Colonic mucosa (tissue), 4 donors: Measurements from ENCODE around the gene NPFFR1. TPM values are rescaled to one million over a fixed set of nuclear protein-coding genes. Genes with fewer than 3 reads are reported as not detected.
"Not testable (repeated sequence)": the region's sequence is repeated elsewhere in the genome, so short reads cannot be mapped to it uniquely, and the experiment has no call there.

Source experiments
- DNase-seq: peaks from one replicate; pipeline ENCODE4 v3.0.0-alpha.2; 2020
- H3K27ac ChIP-seq: fragments of 200-600 bp; one replicate; pipeline ENCODE4 v1.8.0; 2021
- H3K27me3 ChIP-seq: fragments of 200-600 bp; one replicate; pipeline ENCODE4 v1.8.0; 2021
- H3K36me3 ChIP-seq: fragments of 200-600 bp; one replicate; pipeline ENCODE4 v1.8.0; 2021
- H3K4me1 ChIP-seq: fragments of 200-600 bp; one replicate; pipeline ENCODE4 v1.8.0; 2021; ENCODE audit warnings: mild to moderate bottlenecking
- H3K4me3 ChIP-seq: fragments of 200-600 bp; one replicate; pipeline ENCODE4 v1.8.0; 2021
- H3K9ac ChIP-seq, 2 donors: one replicate each; pipeline ENCODE4 v1.7.0; 2013; ENCODE audit warnings: control low read depth in 2 of 2, low read depth in 2 of 2, low read length in 2 of 2
- H3K9me3 ChIP-seq: fragments of 200-600 bp; one replicate; pipeline ENCODE4 v1.8.0; 2021
- intact Hi-C: fragments of 100-400 bp; cut with DNase I; formaldehyde crosslinking; loops from one replicate; pipeline ENCODE4 v1.14.1; 2022
- total RNA-seq, 2 donors: library from RNA; stranded (reverse); fragmentation: NEBNext Ultra II Directional in 1 of 2; extraction: Animal tissue kit (Norgen Biotek cat#: 25700) in 1 of 2; gene quantifications; one replicate each; pipeline ENCODE4 v1.2.1, GENCODE V29; 2021
- TF ChIP-seq, protein P1 (sequence below): fragments of 200-600 bp; IDR thresholded peaks from one replicate; pipeline ENCODE4 v1.8.0; 2022; ENCODE audit warnings: antibody characterized with exemption, mild to moderate bottlenecking
- donor health status: healthy.
- donor health status: DM: no; HTN: no; CAD: no.
- donor health status: DM: no; HTN: no; CAD: no.

NPFFR1 gene
- total RNA-seq, 2 donors from 2014 or later = 0.07 to 0.08 TPM

DNA sequence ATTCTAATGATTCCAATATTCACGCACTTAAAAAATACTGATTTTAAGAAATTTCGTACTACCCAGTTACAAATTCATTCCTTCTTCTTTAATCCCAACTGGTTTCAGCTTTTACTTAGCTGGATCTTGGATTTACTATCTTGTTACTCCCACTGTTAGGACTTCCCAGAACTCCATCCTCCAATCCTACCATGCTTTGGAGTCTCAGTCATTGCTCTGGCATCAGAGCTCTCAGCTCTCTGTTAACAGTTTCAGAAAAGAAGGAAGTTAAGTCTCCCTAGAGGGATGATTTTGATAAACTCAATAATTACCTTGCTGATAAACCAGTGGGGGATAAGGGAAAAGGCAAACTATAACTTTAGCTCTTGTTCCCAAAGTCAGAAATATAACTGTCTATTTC lies 60.1 kb downstream of the NPFFR1 start:
- H3K4me3 ChIP-seq = no peak overlapping the region
- H3K27ac ChIP-seq = no peak overlapping the region
- DNase-seq = no peak
- H3K36me3 ChIP-seq = no peaks in the 10 kb centered on the region
- H3K4me1 ChIP-seq = peaks cover 4% of the 10 kb centered on the region
- H3K27me3 ChIP-seq = no peaks in the 10 kb centered on the region
- no peak overlapping the region for H3K9ac ChIP-seq
- H3K9me3 ChIP-seq = no peaks in the 10 kb centered on the region
- TF ChIP-seq, protein P1, sequence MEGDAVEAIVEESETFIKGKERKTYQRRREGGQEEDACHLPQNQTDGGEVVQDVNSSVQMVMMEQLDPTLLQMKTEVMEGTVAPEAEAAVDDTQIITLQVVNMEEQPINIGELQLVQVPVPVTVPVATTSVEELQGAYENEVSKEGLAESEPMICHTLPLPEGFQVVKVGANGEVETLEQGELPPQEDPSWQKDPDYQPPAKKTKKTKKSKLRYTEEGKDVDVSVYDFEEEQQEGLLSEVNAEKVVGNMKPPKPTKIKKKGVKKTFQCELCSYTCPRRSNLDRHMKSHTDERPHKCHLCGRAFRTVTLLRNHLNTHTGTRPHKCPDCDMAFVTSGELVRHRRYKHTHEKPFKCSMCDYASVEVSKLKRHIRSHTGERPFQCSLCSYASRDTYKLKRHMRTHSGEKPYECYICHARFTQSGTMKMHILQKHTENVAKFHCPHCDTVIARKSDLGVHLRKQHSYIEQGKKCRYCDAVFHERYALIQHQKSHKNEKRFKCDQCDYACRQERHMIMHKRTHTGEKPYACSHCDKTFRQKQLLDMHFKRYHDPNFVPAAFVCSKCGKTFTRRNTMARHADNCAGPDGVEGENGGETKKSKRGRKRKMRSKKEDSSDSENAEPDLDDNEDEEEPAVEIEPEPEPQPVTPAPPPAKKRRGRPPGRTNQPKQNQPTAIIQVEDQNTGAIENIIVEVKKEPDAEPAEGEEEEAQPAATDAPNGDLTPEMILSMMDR = no peak
- intact Hi-C loops = loop anchor here (2.0 kb wide), 1 partner anchor 139 kb away; no protein-coding TSS in a partner anchor

DNA sequence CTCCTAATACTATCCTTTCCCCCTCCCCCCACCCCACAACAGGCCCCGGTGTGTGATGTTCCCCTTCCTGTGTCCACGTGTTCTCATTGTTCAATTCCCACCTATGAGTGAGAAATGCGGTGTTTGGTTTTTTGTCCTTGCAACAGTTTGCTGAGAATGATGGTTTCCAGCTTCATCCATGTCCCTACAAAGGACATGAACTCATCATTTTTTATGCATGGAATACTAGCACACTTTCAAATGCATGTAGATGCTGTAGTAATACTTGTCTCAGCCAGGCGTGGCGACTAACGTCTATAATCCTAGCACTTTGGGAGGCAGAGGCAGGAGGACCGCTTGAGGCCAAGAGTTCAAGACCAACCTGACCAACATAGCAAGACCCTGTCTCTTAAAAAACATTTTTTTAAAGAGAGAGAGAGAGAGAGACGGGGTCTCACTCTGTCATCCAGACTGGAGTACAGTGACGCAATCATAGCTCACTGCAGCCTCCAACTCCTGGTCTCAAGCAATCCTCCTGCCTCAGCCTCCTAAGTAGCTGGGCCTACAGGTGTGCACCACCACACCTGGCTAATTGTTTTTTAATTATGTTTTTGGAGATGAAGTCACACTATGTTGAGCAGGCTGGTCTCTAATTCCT lies 60.9 kb downstream of the NPFFR1 start:
- H3K4me1 ChIP-seq, DNase-seq, H3K27ac ChIP-seq, H3K9ac ChIP-seq, H3K27me3 ChIP-seq, H3K36me3 ChIP-seq, H3K9me3 ChIP-seq, H3K4me3 ChIP-seq: not testable (repeated sequence)
- intact Hi-C loops = loop anchor here (2.0 kb wide), 1 partner anchor 140 kb away; no protein-coding TSS in a partner anchor

DNA sequence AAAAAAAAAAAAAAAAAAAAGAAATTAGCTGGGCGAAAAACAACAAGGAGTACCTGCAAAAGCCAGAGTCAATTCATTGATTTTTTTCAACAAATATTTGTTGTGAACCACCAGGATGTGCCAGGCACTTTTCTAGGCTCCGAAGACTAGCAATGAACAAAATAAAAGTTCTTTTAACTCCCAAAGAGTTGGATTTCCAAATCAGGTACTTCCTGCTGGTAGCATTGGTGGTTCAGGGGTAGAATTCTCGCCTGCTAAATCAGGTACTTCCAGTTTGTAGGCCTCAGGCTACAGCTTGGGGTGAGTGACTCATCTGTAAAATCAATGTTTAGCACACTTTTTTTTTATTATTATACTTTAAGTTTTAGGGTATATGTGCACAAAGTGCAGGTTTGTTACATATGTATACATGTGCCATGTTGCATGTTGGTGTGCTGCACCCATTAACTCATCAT lies 61.4 kb downstream of the NPFFR1 start:
- TF ChIP-seq, protein P1 = no peak
- Histone ChIP-seq H3K9ac (no peak overlapping the region), H3K36me3 (no peaks in the 10 kb centered on the region), H3K27ac (no peak overlapping the region), H3K4me1 (peaks cover 4% of the 10 kb centered on the region), H3K9me3 (no peaks in the 10 kb centered on the region), H3K4me3 (no peak overlapping the region), H3K27me3 (no peaks in the 10 kb centered on the region)
- intact Hi-C loops = loop anchor here (2.0 kb wide), 1 partner anchor 140 kb away; no protein-coding TSS in a partner anchor
- no peak for DNase-seq

DNA sequence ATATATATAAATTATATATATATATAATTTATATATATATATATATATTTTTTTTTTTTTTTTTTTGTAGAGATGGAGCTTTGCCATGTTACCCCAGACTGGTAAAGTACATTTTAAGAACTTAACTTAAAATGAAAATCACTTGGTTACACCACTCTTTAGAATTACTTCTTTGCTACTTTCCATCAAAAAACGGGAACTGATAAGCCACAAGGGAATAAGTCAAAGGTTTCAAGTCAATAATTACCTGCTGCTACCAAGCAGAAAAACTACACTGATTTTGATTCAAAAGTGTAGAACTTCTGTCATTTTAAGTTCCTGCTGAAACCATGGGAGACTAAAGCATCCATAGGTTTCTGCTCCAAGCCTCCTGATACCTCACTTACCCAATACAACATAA lies 62.8 kb downstream of the NPFFR1 start:
- H3K4me3 ChIP-seq = no peak overlapping the region
- TF ChIP-seq, protein P1 = no peak
- H3K9ac ChIP-seq = no peak overlapping the region
- DNase-seq = no peak
- intact Hi-C loops = no loop called here
- H3K27ac ChIP-seq = no peak overlapping the region
- H3K36me3 ChIP-seq = no peaks in the 10 kb centered on the region
- peaks cover 4% of the 10 kb centered on the region for H3K4me1 ChIP-seq
- H3K9me3 ChIP-seq = no peaks in the 10 kb centered on the region
- no peaks in the 10 kb centered on the region for H3K27me3 ChIP-seq

DNA sequence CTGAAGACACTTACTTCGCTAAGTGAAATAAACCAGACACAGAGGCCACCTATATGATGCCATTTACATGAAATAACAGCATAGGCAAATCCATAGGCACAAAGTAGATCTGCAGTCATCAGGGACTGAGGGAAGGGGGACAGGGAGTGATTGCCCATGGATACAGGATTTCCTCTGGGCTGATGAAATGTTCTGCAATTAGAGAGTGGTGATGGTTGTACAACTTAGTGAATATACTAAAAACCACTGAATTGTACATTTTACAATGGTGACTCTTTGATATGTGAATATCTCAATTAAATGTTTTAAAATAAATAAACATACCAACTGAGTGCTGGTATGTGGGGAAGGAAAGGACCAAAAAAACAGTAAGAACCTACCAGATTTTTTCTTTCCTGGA lies 70.9 kb downstream of the NPFFR1 start:
- H3K36me3 ChIP-seq = no peaks in the 10 kb centered on the region
- intact Hi-C loops = no loop called here
- TF ChIP-seq, protein P1 = no peak

DNA sequence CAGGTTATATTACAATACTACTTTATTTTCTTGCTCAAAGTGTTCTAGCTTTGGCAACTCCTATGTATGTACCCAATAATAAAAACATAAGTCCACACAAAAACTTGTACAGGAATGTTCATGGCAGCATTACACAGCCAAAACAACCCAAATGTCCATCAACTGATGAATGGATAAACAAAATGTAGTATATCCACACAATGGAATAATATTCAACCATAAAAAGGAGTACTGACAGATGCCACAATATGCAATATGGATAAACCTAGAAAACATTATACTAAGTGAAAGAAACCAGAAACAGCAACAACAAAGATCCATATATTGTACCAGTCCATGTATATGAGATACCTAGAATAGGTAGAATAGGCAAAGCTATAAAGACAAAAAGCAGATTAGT lies 71.5 kb downstream of the NPFFR1 start:
- no peaks in the 10 kb centered on the region for H3K36me3 ChIP-seq
- H3K27ac ChIP-seq = no peak overlapping the region
- intact Hi-C loops = no loop called here
- no peaks in the 10 kb centered on the region for H3K9me3 ChIP-seq
- TF ChIP-seq, protein P1 = no peak
- no peak overlapping the region for H3K4me3 ChIP-seq
- no peak overlapping the region for H3K9ac ChIP-seq
- H3K27me3 ChIP-seq = no peaks in the 10 kb centered on the region
- no peaks in the 10 kb centered on the region for H3K4me1 ChIP-seq
- no peak for DNase-seq

More for the DNA sequence above, 70.9 kb downstream of the NPFFR1 start:
- H3K4me3 ChIP-seq = no peak overlapping the region
- no peak for DNase-seq
- no peak overlapping the region for H3K9ac ChIP-seq
- H3K4me1 ChIP-seq = no peaks in the 10 kb centered on the region
- no peak overlapping the region for H3K27ac ChIP-seq
- H3K9me3 ChIP-seq = no peaks in the 10 kb centered on the region
- H3K27me3 ChIP-seq = no peaks in the 10 kb centered on the region
